Psoas muscle (tissue), 8 donors: ENCODE measurements around the gene PDE8B. TPM values are rescaled to one million over a fixed set of nuclear protein-coding genes. Genes with fewer than 3 reads are reported as not detected.

ENCODE experiments used
- ATAC-seq, 4 donors: fragments of 200-7000 bp; cut with Tn5 transposase; one replicate each; pipeline ENCODE4 v1.9.1; 2020; ENCODE audit warnings: moderate library complexity in 3 of 4, mild to moderate bottlenecking in 2 of 4
- DNase-seq, 2 donors: peaks; one replicate each; pipeline ENCODE4 v3.0.0-alpha.2; 2020
- H3K27ac ChIP-seq: fragments of 200-600 bp; one replicate; pipeline ENCODE4 v1.8.0; 2022
- H3K27me3 ChIP-seq, 3 donors: fragments of 200-600 bp in 1 of 3; one replicate each; pipeline versions ENCODE4 v1.6.1 to v1.8.0; 2013 to 2022; ENCODE audit warnings: low read length in 2 of 3, mild to moderate bottlenecking in 2 of 3, moderate library complexity in 1 of 3; ENCODE audit not compliant: insufficient read depth in 3 of 3
- H3K36me3 ChIP-seq, 2 donors: fragments of 200-600 bp in 1 of 2; one replicate each; pipeline versions ENCODE4 v1.6.1 to v1.8.0; 2013 to 2022; ENCODE audit warnings: low read depth in 1 of 2, mild to moderate bottlenecking in 1 of 2, moderate library complexity in 1 of 2; ENCODE audit not compliant: insufficient read depth in 1 of 2
- H3K4me1 ChIP-seq: fragments of 200-600 bp; one replicate; pipeline ENCODE4 v1.8.0; 2022
- H3K4me3 ChIP-seq: fragments of 200-600 bp; one replicate; pipeline ENCODE4 v1.8.0; 2022; ENCODE audit warnings: mild to moderate bottlenecking
- H3K9me3 ChIP-seq: fragments of 200-600 bp; one replicate; pipeline ENCODE4 v1.8.0; 2022
- WGBS, 3 donors: extraction: QIAGEN DNeasy Blood & Tissue Kit; methylation state at CpG; one replicate each; pipeline versions ENCODE4 v1.1.6 to v1.1.7; 2013; 5-methylcytosine and 5-hydroxymethylcytosine counted together
- intact Hi-C, 2 donors: fragments of 100-400 bp; cut with DNase I; formaldehyde crosslinking; loops; one replicate each; pipeline versions ENCODE4 v1.11.0 to v1.14.2; 2022
- polyA plus RNA-seq, 3 donors: library from polyadenylated mRNA; stranded (reverse); fragments of 200-250 nt; gene quantifications; one replicate each; pipeline ENCODE4 v1.2.3, GENCODE V29; 2013
- total RNA-seq, 4 donors: library from RNA; stranded (reverse); fragmentation: NEBNext Ultra II Directional in 2 of 4; extraction: Animal tissue kit (Norgen Biotek cat#: 25700) in 2 of 4; gene quantifications; one replicate each; pipeline versions ENCODE4 v1.2.1 to v1.2.4, GENCODE V29; 2021 to 2023
- TF ChIP-seq, protein P1 (sequence below): fragments of 200-600 bp; IDR thresholded peaks from one replicate; pipeline ENCODE4 v1.8.0; 2022; ENCODE audit warnings: antibody characterized with exemption
- donor health status: healthy with polysubstance abuse.
- donor health status: DM: no; HTN: no; CAD: no; lungs with moderate emphysema.
- donor health status: Bipolar disorder and iron deficiency.
- donor health status: healthy.
- donor health status: DM: yes; HTN: yes; CAD: no.
- donor health status: DM: no; HTN: no; CAD: no.
- donor health status: DM: no; HTN: no; CAD: no.
- donor health status: DM: yes; HTN: yes; CAD: no.

The PDE8B gene
- total and polyA plus RNA-seq, 7 donors: 0.12 to 2.9 (median 0.46) TPM

DNA sequence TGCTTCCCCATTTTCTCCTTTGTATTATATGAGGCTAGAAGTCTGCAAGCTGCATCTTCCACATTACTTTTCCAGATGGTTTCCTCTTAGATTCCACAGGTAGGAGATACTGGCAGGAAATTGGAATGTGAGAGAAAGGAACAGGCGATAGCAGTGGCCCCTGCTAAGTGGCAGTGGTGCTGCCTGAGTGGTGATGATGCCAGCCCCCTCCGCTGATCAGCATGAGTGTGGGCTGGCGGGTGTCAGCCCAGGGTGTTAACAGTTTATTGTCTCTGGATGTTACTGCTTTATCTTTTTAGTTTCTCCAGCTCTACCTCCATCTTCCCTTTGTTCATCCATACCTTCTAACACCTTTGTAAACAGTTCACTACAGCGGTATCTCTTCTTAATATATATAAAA, 13.2 kb downstream of the PDE8B start:
- no peaks in the 10 kb centered on the region for H3K9me3 ChIP-seq
- H3K27ac ChIP-seq: no peak overlapping the region
- DNase-seq (no peak), ATAC-seq (no peak)
- intact Hi-C loops: no loop called here
- H3K4me1 ChIP-seq: no peaks in the 10 kb centered on the region
- 79 to 87% (median 86%) methylated on average over 4 of the region's 4 CpGs for WGBS, 3 donors
- H3K36me3 ChIP-seq: no peaks in the 10 kb centered on the region
- TF ChIP-seq, protein P1, sequence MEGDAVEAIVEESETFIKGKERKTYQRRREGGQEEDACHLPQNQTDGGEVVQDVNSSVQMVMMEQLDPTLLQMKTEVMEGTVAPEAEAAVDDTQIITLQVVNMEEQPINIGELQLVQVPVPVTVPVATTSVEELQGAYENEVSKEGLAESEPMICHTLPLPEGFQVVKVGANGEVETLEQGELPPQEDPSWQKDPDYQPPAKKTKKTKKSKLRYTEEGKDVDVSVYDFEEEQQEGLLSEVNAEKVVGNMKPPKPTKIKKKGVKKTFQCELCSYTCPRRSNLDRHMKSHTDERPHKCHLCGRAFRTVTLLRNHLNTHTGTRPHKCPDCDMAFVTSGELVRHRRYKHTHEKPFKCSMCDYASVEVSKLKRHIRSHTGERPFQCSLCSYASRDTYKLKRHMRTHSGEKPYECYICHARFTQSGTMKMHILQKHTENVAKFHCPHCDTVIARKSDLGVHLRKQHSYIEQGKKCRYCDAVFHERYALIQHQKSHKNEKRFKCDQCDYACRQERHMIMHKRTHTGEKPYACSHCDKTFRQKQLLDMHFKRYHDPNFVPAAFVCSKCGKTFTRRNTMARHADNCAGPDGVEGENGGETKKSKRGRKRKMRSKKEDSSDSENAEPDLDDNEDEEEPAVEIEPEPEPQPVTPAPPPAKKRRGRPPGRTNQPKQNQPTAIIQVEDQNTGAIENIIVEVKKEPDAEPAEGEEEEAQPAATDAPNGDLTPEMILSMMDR: no peak
- H3K27me3 ChIP-seq: peaks cover under 1 to 6% (median 4%) of the 10 kb centered on the region in 3 donors
- no peak overlapping the region for H3K4me3 ChIP-seq

DNA sequence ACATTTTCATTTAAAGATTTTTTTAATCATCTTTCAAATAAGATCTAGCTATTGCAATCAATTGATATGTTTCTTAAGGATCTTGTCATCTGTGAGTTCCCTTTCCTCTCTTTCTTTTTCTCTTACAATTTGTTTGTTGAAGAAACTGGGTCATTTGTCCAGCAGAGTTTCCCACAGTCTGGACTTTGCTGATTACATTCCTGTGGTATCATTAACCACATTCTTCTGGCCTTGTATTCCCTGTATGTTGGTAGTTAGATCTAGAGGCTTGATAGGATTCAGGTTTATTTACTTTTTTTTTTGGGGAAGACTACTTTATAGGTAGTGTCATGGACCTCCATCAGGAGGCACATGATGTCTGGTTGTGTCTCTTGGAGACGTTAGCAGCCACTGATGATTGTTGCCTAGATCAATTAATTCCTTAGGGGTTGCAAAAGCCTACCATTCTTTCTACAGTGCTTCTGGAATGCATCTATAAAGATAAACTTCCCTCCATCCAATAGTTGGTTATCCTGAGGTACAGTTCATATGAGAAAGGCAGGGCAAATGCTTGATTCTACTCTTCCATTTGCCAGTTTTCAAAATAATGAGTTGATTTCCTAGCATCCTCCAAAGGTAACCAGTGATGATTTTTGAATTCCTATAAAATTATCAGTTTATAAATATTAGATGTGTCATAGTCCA, 14.3 kb downstream of the PDE8B start:
- Histone ChIP-seq H3K27me3 (peaks cover 4 to 8% (median 5%) of the 10 kb centered on the region in 3 donors), H3K36me3 (no peaks in the 10 kb centered on the region), H3K27ac (no peak overlapping the region), H3K4me3 (no peak overlapping the region), H3K4me1 (no peaks in the 10 kb centered on the region), H3K9me3 (no peaks in the 10 kb centered on the region)
- DNase-seq (no peak), ATAC-seq (no peak)
- TF ChIP-seq, protein P1: no peak
- 48 to 78% (median 60%) methylated on average over 1 of the region's 1 CpG for WGBS, 3 donors
- intact Hi-C loops: no loop called here

DNA sequence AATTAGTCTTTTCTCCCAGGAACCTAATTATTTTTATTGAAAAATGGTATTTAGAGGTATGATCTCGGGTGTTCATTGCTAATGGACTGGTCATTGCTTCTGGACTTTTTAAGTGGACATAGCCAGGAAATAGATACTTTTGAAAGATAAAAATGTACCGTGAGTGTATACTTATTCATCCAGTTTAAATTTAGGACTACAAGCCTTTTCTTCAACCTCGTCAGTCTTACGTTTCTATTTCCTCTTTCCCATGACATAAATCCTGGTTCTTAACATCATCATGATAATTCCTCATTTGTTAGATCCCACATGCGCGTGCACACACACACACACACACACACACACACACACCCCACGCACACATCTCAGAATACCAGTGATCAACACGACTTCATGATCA, 15.1 kb downstream of the PDE8B start:
- no peaks in the 10 kb centered on the region for H3K36me3 ChIP-seq
- intact Hi-C loops: no loop called here
- H3K9me3 ChIP-seq: no peaks in the 10 kb centered on the region
- no peak overlapping the region for H3K4me3 ChIP-seq
- no peak overlapping the region for H3K27ac ChIP-seq
- no peaks in the 10 kb centered on the region for H3K4me1 ChIP-seq
- DNase-seq (no peak), ATAC-seq (no peak)
- WGBS, 3 donors: 68 to 73% (median 69%) methylated on average over 8 of the region's 8 CpGs
- TF ChIP-seq, protein P1: no peak
- H3K27me3 ChIP-seq: peaks cover 4 to 8% (median 5%) of the 10 kb centered on the region in 3 donors

DNA sequence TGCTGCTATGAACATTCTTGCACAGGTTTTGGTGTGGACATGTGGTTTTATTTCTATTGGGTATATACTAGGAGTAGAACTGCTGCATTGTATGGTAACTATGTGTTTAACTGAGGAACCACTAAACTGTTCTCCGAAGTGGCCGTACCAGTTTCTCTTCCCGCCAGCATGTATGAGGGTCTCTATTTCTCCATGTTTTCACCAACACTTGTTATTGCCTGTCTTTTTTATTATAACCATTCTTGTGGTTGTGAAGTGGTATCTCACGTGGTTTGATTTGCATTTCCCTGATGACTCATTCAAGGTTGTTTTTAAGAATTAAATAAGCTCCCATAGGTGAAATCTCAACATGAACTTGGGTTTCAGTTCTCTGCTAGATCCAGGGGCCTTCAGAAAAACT, 19.4 kb downstream of the PDE8B start:
- Histone ChIP-seq H3K4me3 (no peak overlapping the region), H3K4me1 (no peaks in the 10 kb centered on the region), H3K36me3 (no peaks in the 10 kb centered on the region), H3K27ac (no peak overlapping the region), H3K9me3 (no peaks in the 10 kb centered on the region), H3K27me3 (peaks cover 0 to 9% (median 8%) of the 10 kb centered on the region in 3 donors)
- DNase-seq: no peak
- intact Hi-C loops: no loop called here
- no peak for ATAC-seq
- 95 to 97% (median 95%) methylated on average over 4 of the region's 4 CpGs for WGBS, 3 donors
- TF ChIP-seq, protein P1: no peak
